Activated CD8-positive, alpha-beta memory T cell treated with anti-CD3 and anti-CD28 coated beads, Interleukin-2, amount 10 ng/mL, durations not matched to agents 7 days and 5 days (primary cell): ENCODE data around the gene HIC1. TPM values are rescaled to one million over a fixed set of nuclear protein-coding genes. Genes with fewer than 3 reads are reported as not detected.
A peak's percentile ranks its signal among the peaks of the same experiment; 100 is the strongest.

Source experiments
- ATAC-seq: fragments of 150-1000 bp; cut with Tn5 transposase; one replicate; pipeline ENCODE4 v1.10.0; 2021; ENCODE audit warnings: moderate library complexity
- CTCF ChIA-PET: fragments of 350-600 bp; sonication (Branson Sonifier 250); formaldehyde crosslinking; loops from one replicate; lab custom pipeline; 2021; ENCODE audit warnings: antibody characterized with exemption; lab: Charles Lee
- DNase-seq: peaks from one replicate; pipeline ENCODE4 v3.0.0-alpha.2; 2020
- H3K27ac Mint-ChIP-seq: one replicate; pipeline ENCODE4 v1.8.0; 2021; ENCODE audit warnings: mild to moderate bottlenecking, mixed read lengths
- H3K27me3 Mint-ChIP-seq: one replicate; pipeline ENCODE4 v1.8.0; 2021; ENCODE audit warnings: mixed read lengths
- H3K36me3 Mint-ChIP-seq: one replicate; pipeline ENCODE4 v1.8.0; 2021; ENCODE audit warnings: mild to moderate bottlenecking, mixed read lengths
- H3K4me1 Mint-ChIP-seq: one replicate; pipeline ENCODE4 v1.8.0; 2021; ENCODE audit warnings: mixed read lengths
- H3K4me3 Mint-ChIP-seq: one replicate; pipeline ENCODE4 v1.8.0; 2021; ENCODE audit warnings: mild to moderate bottlenecking, moderate library complexity, mixed read lengths
- H3K9me3 Mint-ChIP-seq: one replicate; pipeline ENCODE4 v1.8.0; 2022; ENCODE audit warnings: low read depth, mixed read lengths
- total RNA-seq, 2 experiments: library from RNA; stranded (reverse); gene quantifications; one replicate each; pipeline ENCODE4 v1.2.3, GENCODE V29; 2021

Gene HIC1
- total RNA-seq, 2 experiments from 2014 or later, result 88.5 to 122 TPM

DNA sequence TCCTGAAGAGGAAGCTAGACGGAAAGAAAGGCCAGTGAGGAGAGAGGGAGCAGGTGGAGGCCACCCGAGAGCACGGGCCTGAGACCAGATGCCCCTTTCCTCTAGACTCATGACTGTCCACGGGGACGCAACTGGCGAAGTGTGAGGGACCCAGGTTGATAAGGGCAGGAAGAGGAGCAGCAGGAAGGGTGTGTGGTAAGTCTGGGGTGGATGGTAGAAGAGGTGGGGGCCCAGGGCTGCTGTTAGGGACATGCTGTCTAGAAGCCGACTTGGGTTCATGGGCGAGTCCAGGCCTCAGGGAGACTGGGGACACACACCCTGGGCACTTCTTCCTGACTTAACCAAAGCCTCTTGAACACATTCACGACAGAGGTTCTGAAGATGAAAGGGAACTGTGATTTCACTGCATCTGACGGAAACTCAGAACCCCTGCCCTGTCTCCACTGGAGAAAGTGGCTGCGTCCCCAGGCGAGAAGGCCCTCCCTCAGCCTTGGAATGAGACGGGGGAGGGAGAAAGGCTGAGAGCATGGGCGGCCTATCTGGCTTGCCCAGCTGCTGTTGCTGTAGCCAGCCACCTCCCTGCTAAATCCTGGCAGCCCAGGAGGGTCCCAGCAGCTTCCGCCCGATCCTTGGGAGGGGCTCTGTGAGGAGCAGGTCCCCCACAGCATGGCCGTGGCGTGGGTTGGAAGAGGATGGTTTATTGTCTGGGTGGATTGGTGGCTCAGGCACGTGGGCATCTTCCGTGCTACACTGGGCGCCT lies 6.0 kb downstream of the HIC1 start:
- H3K9me3 Mint-ChIP-seq, result no peaks in the 10 kb centered on the region
- CTCF ChIA-PET, result interaction anchor here (0.5 to 13.6 kb wide), 9 partner anchors 9 to 222 kb away, joined by 3 to 401 read pairs (median 15); no protein-coding TSS in a partner anchor
- DNase-seq (no peak), ATAC-seq (no peak)
- no peaks in the 10 kb centered on the region for H3K27me3 Mint-ChIP-seq
- peak overlapping the region; percentile 78 for H3K27ac Mint-ChIP-seq
- H3K36me3 Mint-ChIP-seq, result peaks cover 46% of the 10 kb centered on the region
- peak overlapping the region; percentile 64 for H3K4me3 Mint-ChIP-seq
- H3K4me1 Mint-ChIP-seq, result peaks cover 67% of the 10 kb centered on the region

DNA sequence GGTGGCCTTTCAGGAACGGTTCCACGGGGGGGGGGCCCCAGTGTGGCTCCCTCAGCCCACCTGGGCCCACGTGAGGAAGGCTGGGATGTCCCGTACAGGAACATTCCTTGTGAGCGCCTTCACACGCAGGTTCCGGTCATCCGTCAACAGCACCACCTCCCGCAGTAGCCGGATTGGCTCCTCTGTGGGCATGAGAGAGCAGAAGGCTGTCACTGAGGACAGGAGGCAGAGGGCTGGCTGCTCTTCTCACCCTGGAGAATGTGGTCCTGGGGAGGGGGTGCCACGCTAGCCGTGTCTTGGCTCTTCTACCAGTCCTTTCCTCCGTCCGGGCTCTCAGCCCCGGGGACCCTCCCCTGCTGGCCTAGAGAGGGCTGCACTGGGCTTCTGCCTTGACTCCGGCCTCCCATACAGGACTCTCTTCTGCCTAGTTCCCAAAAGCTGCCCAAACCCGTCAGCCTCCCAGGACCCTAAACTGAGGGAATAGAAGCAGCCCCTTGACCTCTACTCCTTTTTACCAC lies 6.6 kb downstream of the HIC1 start:
- DNase-seq, result no peak
- no peak overlapping the region for H3K4me3 Mint-ChIP-seq
- no peak for ATAC-seq
- H3K27ac Mint-ChIP-seq, result peak overlapping the region; percentile 96
- H3K27me3 Mint-ChIP-seq, result no peaks in the 10 kb centered on the region
- H3K4me1 Mint-ChIP-seq, result peaks cover 74% of the 10 kb centered on the region
- CTCF ChIA-PET, result interaction anchor here (0.5 to 13.6 kb wide), 3 partner anchors 17 to 188 kb away, joined by 4 to 401 read pairs (median 96); no protein-coding TSS in a partner anchor
- no peaks in the 10 kb centered on the region for H3K9me3 Mint-ChIP-seq
- H3K36me3 Mint-ChIP-seq, result peaks cover 49% of the 10 kb centered on the region

DNA sequence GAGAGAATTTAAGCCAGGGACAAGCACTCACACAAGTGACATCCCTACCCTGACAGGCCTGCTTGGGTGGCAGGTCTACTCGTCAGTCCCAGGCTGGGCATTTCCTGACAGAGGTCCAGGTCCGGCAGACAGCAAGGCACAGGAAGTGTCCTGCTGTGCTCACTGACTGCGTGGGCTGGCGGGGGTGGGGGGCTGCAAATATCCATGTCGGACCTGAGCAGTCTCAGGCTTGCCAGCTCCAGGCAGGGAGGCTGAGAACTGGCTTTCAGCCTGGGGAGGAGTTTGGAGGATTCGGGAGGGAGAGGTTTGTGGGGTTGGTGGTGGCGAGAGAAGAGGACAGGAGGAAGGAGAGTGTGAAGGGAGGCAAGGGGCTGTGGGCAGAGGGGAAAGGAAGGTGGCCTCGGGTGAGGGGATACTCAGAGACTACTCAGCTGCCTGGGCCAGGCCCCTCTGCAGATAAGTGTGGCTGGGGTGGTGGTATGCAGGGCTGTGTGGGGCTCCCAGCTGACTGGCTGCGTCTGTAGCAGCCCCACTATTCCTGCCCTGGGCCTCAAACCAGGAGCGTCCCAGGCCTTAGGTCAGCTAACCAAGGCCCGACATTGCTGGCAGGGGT lies 7.8 kb downstream of the HIC1 start:
- Mint-ChIP-seq H3K27ac (peak overlapping the region; percentile 96), H3K9me3 (no peaks in the 10 kb centered on the region), H3K4me1 (peaks cover 85% of the 10 kb centered on the region), H3K27me3 (no peaks in the 10 kb centered on the region), H3K36me3 (peaks cover 50% of the 10 kb centered on the region), H3K4me3 (peak overlapping the region; percentile 45)
- ATAC-seq (no peak), DNase-seq (no peak)
- CTCF ChIA-PET, result interaction anchor here (4.1 to 13.6 kb wide), 3 partner anchors 8 to 187 kb away, joined by 41 to 401 read pairs (median 198); partner anchors contain the start of gene HIC1

DNA sequence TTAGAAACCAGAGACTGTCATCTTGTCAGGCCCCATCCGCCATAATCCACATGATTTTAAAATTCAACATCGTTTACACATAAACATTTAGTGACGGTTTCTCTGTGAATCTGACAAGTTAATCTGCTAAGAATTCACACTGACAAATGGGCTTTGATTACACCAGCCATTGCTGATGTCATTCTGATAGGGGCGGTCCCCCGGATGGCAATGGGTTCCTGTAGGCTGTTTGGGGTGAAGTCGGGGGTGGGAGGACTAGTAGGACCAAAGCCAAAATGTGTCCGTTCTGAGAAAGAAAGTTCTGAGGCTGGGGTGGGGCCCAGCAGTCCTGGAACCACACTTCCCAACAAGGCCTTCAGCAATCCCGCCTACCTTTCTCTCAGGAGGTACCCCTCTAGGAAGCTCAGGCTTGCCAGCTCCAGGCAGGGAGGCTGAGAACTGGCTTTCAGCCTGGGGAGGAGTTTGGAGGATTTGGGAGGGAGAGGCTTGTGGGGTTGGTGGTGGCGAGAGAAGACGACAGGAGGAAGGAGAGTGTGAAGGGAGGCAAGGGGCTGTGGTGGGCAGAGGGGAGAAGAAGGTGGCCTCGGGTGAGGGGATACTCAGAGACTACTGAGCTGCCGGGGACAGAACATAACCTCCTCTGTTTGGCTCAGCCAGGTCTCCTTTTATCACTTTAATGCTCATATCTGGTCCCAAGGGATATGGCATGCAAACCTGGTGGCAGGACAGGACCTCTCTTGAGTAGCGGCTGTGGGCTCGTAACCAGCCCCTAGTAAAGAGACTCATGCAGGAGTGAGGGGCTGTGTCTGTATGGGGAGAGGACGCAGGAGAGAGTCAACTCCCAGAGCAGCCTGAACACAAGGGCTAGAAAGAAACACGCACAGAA lies 8.6 kb downstream of the HIC1 start:
- ATAC-seq (peak; percentile 37), DNase-seq (peak; percentile 87)
- Mint-ChIP-seq H3K9me3 (no peaks in the 10 kb centered on the region), H3K27ac (peak overlapping the region; percentile 96), H3K4me1 (peaks cover 89% of the 10 kb centered on the region), H3K27me3 (no peaks in the 10 kb centered on the region), H3K36me3 (peaks cover 51% of the 10 kb centered on the region), H3K4me3 (peak overlapping the region; percentile 45)
- CTCF ChIA-PET, result interaction anchor here (0.8 to 13.6 kb wide), 10 partner anchors 9 to 217 kb away, joined by 3 to 401 read pairs (median 5); partner anchors contain the start of gene HIC1

DNA sequence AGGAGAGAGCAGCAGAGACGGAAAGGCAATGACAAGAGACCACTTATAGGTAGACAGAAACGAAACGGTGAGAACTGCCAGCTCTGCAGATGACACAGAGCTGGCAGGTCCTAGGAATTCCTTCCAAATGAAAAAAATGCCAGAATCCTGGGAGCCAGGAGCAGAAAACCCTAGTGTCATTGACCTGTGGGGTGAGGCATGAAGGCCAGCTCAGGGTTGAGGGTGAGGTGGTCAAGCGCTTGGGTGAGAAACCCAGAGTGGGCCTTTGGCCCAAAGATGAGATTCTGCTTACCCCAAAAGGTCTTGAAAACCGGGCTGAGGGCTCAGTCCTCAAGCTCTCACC lies 9.2 kb downstream of the HIC1 start:
- H3K27ac Mint-ChIP-seq, result peak overlapping the region; percentile 96
- H3K4me1 Mint-ChIP-seq, result peaks cover 95% of the 10 kb centered on the region
- CTCF ChIA-PET, result interaction anchor here (0.7 to 13.6 kb wide), 15 partner anchors 9 to 272 kb away, joined by 3 to 401 read pairs (median 5); partner anchors contain the start of genes HIC1 and TSR1
- no peaks in the 10 kb centered on the region for H3K9me3 Mint-ChIP-seq
- H3K27me3 Mint-ChIP-seq, result no peaks in the 10 kb centered on the region
- DNase-seq, result no peak
- H3K36me3 Mint-ChIP-seq, result peaks cover 54% of the 10 kb centered on the region
- H3K4me3 Mint-ChIP-seq, result peak overlapping the region; percentile 45
- ATAC-seq, result no peak

DNA sequence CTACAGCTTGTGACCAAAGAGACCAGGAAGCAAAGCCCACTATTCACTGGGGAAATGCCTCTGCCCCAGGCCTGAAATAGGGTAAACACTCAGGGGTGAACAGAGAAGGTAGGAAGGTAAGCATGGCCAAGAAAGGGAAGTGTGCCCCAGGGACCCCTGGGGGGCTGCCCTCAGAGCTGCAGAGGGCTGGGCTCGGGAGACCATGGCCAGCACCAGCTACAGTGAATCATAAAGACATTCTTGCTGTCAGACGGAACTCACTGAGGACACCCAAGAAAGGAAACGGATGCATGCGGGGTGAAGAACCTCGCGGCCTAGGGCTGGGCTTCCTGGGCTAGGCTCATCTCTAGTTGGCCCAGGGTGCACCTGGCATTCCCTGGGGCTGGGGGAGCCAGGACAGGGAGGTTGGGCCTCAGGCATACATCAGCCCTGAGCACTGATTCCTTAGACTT lies 9.6 kb downstream of the HIC1 start:
- peak overlapping the region; percentile 45 for H3K4me3 Mint-ChIP-seq
- ATAC-seq (peak; percentile 31), DNase-seq (peak; percentile 78)
- peaks cover 97% of the 10 kb centered on the region for H3K4me1 Mint-ChIP-seq
- no peaks in the 10 kb centered on the region for H3K27me3 Mint-ChIP-seq
- CTCF ChIA-PET, result interaction anchor here (0.6 to 13.6 kb wide), 19 partner anchors 10 to 271 kb away, joined by 3 to 401 read pairs (median 5); partner anchors contain the start of genes HIC1 and TSR1
- H3K27ac Mint-ChIP-seq, result peak overlapping the region; percentile 96
- no peaks in the 10 kb centered on the region for H3K9me3 Mint-ChIP-seq
- peaks cover 53% of the 10 kb centered on the region for H3K36me3 Mint-ChIP-seq

DNA sequence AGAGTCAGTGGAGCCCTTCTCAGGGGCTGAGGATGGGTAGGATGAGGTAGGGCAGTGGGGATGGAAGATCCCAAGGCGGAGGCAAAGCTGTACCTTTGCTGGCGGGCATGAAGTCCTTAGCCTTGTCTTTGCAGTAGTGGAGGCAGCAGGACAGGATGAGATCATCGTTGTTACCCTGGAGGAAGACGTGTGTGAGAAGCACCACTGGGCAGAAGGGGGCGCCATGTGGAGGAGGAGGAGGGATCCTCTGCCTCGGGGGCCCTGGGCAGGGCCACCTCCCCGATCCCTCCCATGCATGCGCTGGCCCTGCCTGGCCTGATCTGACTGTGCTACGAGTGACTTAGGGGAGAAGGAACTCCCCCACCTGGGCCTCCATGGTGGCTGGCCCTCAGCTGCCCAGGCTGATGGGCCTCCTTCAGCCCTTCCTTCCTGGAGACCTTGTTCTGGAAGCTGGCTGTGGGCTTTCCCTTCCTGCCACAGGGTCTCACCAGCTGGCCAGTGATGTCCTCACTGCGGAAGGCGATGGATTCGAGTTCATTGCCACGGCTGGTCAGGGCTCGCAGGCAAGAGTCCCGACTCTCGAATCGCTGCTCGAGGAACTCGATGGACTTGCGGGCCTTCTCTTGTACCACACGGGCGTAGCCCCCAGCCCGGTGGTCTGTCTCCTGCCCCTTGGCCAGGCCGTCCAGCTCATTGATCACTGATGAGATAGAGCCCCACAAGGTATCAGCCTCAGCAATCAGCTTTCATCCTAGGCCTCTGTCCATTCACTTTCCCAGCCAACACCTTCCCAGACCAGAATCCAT lies 10.3 kb downstream of the HIC1 start:
- no peaks in the 10 kb centered on the region for H3K9me3 Mint-ChIP-seq
- DNase-seq (peak; percentile 94), ATAC-seq (peak; percentile 67)
- no peaks in the 10 kb centered on the region for H3K27me3 Mint-ChIP-seq
- H3K27ac Mint-ChIP-seq, result peak overlapping the region; percentile 96
- H3K36me3 Mint-ChIP-seq, result peaks cover 55% of the 10 kb centered on the region
- peak overlapping the region; percentile 45 for H3K4me3 Mint-ChIP-seq
- peaks cover 99% of the 10 kb centered on the region for H3K4me1 Mint-ChIP-seq
- CTCF ChIA-PET, result interaction anchor here (0.6 to 13.6 kb wide), 18 partner anchors 10 to 219 kb away, joined by 3 to 401 read pairs (median 4); partner anchors contain the start of gene HIC1

DNA sequence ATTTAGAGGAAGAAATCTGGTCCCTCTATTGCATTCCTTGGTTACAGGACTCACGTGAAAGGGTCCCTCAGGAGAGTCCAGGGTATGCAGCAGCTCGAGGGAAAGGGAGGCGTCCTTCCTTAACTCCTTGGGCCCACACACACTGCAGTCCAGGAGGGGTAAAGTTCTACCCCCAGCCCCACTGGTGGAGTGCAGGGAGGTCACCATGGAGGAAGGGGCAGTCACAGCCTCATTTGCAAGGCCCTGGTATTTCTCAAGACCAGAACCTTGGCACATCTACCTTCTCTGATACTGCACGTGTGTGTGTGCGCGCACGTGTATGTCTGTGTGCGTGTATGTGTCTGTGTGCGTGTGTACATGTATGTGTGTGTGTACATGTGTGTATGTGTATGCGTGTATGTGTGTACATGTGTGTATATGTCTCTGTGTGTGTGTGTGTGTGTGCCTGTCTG lies 11.1 kb downstream of the HIC1 start:
- H3K4me1 Mint-ChIP-seq, result peaks cover 99% of the 10 kb centered on the region
- CTCF ChIA-PET, result interaction anchor here (0.8 to 13.6 kb wide), 8 partner anchors 11 to 202 kb away, joined by 3 to 401 read pairs (median 7); partner anchors contain the start of gene HIC1
- peak overlapping the region; percentile 96 for H3K27ac Mint-ChIP-seq
- no peaks in the 10 kb centered on the region for H3K27me3 Mint-ChIP-seq
- peaks cover 49% of the 10 kb centered on the region for H3K36me3 Mint-ChIP-seq
- ATAC-seq, result no peak
- H3K4me3 Mint-ChIP-seq, result peak overlapping the region; percentile 9
- no peaks in the 10 kb centered on the region for H3K9me3 Mint-ChIP-seq
- no peak for DNase-seq

DNA sequence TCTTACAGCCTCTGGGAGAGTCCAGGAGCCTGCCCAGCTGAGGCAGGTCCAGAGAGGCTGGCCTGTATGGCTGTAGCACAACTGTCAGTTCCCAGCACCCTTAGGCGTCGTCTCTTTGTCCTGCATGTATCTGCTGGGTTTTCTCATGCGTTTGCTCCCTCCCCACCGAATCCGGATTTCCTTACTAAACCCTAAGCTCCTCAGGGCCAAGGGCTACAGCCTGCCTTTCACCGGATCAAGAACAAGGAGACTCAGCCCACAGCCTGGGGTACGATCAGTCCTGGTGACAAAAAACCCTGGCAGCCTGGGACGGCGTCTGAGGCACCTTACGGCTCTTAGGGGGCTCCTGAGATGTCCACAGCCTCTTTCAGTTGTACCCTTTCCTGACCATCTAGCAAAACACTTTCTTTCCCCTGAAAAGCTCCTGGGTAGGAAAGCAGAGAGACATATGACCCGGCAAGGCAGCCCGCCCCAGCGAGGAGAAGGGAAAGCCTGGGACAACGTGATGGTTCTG lies 12.2 kb downstream of the HIC1 start:
- peak overlapping the region; percentile 77 for H3K4me3 Mint-ChIP-seq
- DNase-seq (no peak), ATAC-seq (no peak)
- no peaks in the 10 kb centered on the region for H3K27me3 Mint-ChIP-seq
- H3K36me3 Mint-ChIP-seq, result peaks cover 53% of the 10 kb centered on the region
- H3K9me3 Mint-ChIP-seq, result no peaks in the 10 kb centered on the region
- peak overlapping the region; percentile 97 for H3K27ac Mint-ChIP-seq
- peaks cover 99% of the 10 kb centered on the region for H3K4me1 Mint-ChIP-seq
- CTCF ChIA-PET, result interaction anchor here (0.6 to 10.9 kb wide), 7 partner anchors 10 to 178 kb away, joined by 3 to 198 read pairs (median 7); partner anchors contain the start of gene HIC1

DNA sequence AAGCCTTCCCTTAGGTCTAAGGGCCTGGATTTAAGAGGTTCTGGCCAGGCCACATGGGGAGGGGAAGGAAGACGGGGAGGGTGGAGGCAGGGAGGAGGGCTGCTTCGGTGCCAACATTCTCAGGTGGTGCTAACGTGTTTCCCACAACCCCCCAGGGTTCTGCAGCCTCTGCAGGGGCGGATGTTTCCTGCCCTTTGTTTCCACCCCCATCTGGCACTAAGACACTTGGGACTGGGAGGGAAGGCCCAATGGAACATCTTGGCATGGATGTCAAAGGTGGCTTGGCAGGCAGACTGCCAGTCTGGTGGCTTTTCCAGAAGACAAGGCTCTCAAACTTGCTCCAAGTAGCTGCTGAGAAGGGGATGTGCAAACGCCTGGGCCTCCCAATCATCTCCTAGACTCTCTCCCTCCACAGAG lies 12.7 kb downstream of the HIC1 start:
- Mint-ChIP-seq H3K27me3 (no peaks in the 10 kb centered on the region), H3K4me3 (peak overlapping the region; percentile 77), H3K27ac (peak overlapping the region; percentile 97), H3K4me1 (peaks cover 99% of the 10 kb centered on the region), H3K36me3 (peaks cover 55% of the 10 kb centered on the region), H3K9me3 (no peaks in the 10 kb centered on the region)
- CTCF ChIA-PET, result interaction anchor here (1.4 to 10.9 kb wide), 5 partner anchors 10 to 178 kb away, joined by 4 to 198 read pairs (median 40); partner anchors contain the start of gene HIC1
- no peak for ATAC-seq
- DNase-seq, result peak; percentile 51

DNA sequence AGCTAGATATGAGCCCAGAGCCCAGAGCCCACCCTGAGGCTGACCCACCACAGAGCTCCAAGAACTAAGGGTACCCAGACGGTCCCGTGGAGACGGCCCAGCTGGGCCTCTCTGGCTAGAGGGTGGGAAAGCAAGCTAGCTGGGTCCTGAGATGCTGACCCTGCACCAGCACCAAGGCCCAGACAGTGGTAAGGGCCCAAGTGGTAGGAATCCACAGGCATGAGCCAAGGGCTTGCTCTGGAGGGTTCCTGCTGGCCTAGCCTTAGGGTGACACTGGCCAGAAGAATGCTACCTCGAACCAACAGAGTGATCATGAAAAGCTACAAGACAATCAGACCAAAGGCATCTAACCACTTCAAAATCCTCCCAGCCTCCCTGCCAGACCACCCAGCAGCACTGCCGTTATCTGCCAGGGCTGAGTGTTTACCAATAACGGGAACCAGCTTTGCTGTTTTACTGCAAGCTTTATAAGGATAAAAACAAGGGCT lies 13.2 kb downstream of the HIC1 start:
- CTCF ChIA-PET, result interaction anchor here (1.4 to 10.9 kb wide), 5 partner anchors 11 to 177 kb away, joined by 4 to 198 read pairs (median 40); partner anchors contain the start of gene HIC1
- Mint-ChIP-seq H3K4me1 (peaks cover 97% of the 10 kb centered on the region), H3K27ac (peak overlapping the region; percentile 97), H3K4me3 (peak overlapping the region; percentile 77), H3K27me3 (no peaks in the 10 kb centered on the region), H3K9me3 (no peaks in the 10 kb centered on the region), H3K36me3 (peaks cover 57% of the 10 kb centered on the region)
- DNase-seq (no peak), ATAC-seq (no peak)
